ENCODE data around the gene P2RY13.

P2RY13 gene

DNA sequence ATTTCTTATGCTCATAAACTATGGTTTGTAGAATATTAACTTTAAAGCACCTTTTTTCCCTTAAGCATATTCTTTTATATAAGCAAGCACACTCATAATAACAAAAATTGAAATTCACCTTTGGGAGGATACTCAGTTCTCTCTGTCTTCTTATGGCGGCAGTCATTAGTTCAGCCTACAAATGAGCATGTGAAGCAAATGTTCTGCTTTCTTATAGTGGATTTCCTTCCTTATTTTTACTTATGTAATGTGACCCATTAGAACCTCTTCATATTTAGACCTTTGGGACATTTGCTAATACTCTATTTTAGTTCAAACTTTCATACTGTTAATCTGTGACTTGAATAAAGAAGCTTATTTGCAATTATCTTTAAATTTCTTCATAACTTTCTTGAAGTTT is at the start of gene P2RY13:
P2RY13 (minus strand) TSS at position 187 of the 400 bp plus-strand sequence; CDS start at position 166, 21 bp downstream.
- DNase-seq = no peak

DNA sequence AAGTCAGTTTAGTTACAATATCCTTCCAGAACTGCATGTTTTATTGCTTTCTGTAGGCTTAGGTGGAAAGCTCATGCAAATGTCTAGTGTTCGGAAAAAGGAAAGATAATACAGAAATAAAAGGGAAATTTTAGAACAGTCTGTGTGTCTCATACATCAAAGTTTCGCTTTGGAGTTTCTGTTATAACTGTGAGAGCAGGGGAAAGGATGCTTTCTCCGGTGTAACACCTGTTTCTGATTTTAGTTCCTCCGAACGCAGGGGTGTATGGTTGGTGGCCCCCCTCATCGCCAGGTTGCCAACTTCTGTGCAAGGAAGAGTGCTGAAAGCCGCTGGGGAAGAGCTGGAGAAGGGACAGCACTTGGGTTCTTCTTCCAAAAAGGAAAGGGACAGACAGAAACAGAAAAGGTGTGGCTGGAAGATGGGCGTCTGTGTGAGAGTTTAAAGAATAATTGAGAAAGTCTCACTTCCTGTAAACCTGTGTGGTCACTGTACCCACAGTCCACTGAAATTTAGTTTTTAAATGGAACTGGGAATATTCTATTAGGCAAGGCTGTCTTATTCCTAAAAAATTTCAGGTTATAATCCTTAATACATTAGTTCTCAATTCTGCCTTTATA is 48.5 kb upstream of the P2RY13 start:
- no peak for DNase-seq

DNA sequence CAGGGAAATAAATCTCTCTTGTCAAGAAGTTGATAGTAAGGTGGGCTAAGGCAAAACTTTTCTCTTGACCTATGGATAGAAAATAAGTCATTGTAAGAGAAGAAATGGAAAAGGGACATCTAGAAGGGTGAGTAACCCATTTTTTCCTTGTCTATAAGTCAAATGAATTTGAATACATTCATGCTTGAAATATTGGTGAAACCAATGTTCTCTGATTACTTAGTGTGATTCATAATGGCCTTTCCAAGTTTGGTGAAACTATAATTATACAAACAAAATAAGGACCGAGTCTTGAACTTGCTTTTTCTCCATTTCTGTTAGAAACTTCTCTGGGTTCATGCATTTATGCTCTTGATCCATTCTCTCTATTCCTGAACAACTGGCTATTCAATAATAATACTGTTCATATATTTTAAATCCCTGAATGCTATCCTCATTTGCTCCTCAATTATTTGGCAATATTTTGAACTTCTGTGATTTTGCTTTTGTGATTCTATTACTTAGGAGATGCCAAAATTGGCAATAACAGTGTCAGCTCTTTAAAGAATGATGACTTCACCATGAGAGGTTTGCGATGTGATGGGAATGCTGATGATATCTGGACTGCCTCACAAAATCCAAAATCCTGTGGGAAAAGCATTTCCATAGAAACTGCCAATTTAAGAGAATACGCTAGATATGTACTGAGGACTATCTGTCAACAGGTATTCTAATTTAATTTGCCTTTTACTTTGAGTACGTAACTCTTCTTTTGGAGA is 42.9 kb upstream of the P2RY13 start:
- DNase-seq = no peak

DNA sequence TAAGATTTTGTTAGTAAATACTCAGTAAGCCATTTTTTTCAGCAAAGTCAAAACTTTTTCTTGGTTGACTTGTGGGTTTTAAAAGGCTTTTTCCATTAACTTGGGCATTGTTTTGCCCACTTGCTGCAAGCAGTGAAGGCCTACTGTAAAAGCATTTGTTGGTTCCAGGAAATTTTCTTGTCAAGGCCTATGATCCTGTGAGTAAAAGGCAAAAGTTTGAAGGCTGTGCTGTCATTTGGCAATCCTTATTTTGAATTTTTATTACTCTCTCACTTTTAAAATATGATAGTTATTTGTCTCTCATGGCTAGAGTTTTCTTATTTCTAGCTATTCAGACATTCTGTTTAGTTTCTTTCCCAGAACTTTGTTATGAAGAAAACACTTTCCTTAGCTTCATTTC is 42.2 kb upstream of the P2RY13 start:
- no peak for DNase-seq

DNA sequence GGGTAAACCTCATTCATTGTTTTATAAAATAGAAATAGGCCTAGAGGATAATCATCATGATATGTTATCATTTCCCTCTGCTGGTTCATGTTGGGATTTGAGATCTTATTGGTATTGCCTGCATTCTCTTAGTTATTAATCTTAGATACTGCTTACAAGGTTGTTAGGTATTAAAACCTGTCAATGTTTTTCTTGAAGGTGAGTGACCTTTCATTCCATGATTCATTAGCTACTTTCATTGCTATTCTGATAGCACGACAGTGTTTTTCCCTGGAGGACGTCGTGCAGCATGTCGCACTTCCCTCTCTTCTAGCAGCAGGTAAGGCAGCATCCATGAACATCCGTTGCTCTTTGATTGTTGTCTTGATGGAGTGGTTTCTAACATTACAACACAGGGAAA is 38.1 kb upstream of the P2RY13 start:
- DNase-seq = no peak

DNA sequence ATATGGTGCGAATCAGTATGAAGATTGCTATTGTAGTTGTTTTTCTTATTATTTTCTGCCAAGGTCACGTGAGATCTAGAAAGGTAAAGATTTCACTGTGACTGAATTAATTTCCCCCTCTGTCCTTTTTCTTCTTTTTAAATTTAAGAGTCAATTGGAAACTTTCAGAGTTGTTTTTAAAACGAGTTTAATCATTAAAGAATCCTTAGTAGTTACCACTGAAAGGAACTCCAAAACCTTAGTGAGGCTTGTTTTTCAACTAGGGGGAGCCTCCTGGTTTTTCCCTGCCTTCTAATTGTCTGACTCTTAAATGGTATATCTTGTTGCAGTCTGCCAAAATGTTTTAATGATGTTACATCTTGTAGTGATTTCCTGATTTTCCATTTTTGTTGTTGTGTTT is 37.6 kb upstream of the P2RY13 start:
- DNase-seq = no peak

DNA sequence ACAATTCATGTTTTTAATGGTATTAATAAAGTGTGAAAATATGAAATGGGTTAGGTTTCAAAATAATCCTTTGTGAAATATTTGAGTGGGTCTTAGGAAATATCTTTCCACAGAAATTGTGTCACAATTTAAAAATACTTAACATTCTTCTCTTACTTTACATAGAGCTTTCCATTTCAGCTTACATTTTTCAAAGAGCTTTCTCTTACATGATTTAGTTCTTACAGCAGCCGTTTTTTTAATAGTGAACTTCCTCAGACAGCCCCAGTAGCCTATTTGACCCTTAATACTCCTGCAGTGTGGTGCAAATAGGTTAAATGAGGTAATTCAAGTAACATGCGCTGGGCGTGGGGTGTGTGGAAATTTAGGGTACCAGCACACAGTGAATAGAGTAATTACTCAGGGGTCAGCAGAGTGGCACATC is 33.4 kb upstream of the P2RY13 start:
- no peak for DNase-seq

DNA sequence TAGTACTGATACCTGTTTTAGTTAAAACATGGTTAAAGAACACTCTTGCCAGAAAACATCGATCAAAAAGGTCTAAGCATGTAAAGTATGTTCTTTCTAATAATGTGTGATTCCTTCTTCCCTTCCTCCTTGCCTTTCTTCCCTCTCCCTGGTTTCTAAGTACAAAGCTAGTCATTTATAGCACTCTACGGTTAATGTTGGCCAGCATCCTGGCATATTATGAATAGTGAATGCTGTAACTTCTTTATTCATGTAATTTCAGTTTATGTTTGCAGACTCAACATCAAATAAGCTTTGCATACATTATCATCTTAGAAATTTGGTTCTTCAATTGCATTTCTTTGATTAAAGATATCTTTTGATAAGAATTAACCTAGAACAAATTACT is 28.1 kb upstream of the P2RY13 start:
- DNase-seq = no peak

DNA sequence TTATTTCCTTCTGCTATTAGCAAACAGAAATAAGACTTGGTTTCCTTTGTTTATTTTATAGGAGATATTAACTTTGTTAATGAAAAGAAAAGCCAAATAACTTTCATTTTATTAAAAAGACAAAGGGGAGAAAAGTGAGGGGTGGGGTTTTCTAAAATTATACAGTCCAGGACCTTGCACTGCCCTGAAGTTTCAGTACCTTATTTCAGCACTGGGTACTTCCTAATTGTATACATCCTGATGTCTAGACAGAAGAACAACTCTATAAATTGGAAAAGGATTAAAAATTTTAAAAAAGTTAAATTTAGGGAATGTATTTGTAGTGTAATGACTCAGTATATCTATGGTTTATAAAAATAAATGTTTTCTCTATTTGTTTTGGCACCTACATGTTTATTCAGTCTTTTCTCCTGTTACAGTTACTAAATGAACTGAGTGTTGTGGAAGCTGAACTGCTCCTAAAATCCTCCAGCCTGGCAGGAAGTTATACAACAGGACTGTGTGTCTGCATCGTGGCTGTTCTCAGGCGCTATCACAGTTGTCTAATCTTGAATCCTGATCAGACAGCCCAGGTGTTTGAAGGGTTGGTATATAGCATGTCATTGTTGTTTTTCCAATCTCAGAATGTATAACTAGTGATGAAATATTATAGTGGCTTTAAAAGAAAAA is 27.6 kb upstream of the P2RY13 start:
- DNase-seq = no peak

DNA sequence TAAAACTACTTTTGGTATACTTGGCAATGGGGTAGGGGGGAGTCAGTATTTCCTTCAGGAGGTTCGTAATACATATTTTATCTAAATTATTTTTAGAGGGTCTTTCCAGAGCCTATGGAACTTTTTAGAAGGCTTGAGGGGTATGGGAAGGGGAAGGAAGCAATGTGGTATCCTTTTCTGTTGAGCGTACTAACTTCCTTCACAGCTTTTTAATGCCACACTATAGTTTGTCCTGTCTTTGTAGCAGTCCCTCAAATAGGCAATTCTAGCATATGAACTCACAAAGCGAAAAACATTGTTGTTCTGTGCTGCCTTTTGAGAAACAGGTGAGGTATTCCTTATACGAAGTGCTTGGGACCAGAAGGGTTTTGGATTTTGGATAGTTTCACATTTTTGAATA is 22.3 kb upstream of the P2RY13 start:
- DNase-seq = no peak

DNA sequence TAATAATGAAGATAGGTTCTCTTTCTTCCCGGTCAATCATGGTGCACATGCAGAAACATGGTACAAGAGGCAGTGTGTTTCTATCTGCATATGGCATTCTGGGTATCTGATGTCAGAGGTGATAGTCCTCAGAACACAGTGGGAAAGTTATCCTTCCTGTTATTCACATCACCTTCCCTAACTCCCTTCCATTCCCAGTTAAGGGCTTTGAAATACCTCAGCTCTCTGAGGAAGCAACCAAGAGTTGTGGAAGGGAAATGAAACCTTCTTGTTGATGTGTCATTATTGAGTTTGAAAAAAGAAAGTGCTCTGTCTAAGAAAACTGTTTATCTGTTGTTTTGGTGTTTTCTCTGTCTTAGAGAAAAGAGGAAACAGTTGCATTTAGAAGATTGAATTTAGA is 21.9 kb upstream of the P2RY13 start:
- DNase-seq = no peak

DNA sequence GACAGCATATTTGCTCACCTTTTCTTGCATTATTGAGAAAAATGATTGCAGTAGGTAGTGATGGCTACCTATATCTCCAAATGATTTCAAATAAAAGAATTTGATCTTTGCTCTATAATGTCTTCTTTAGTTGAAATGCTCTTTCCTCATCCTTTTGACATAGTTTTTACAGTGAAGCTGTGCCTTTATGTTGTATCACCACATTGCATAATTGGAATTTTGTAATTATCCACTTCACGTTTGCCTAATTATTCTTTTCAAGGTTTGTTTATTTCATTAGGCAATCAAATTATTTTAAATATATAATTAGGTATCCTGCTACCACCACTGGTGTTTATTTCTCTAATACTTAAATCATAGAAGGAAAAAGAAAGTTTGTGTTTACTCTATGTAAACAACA is 21.3 kb upstream of the P2RY13 start:
- no peak for DNase-seq

DNA sequence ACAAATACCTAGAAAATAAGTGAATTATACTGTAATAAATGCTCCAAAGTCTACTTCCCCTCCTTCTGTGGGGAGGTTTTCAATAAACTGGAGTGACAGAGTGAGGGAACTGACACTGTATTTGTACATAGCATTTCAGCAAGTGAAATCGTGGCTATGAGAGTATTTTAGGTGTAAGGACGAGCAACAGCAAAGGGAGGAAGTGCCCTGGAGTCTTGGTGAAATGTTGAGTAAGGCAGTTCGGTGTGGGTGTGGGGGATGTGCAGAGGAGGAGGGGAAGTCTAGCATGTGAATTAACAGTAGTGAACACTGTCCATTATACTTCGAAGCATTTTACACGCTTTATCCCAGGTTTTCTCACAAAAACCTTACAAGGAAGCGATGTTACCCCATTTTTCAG is 18.1 kb upstream of the P2RY13 start:
- no peak for DNase-seq

DNA sequence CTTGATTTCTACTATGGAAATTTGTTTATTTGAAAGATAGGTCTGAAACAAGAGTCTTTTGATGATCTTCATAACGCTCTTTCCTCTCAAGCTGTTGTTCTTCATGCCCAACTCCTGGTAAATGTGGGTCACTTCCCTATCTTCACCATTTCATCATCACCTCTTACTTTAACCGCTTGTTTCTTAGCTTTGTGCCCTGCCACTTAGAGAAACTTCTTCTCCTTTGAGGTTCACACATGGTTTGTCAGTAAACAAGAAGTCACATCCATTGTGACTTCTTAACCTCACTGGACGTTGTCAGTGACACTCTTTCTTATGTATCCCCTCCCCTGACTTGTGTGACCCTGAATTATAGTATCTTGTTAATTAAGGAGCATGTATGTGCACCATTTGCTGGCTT is 16.9 kb upstream of the P2RY13 start:
- DNase-seq = no peak

DNA sequence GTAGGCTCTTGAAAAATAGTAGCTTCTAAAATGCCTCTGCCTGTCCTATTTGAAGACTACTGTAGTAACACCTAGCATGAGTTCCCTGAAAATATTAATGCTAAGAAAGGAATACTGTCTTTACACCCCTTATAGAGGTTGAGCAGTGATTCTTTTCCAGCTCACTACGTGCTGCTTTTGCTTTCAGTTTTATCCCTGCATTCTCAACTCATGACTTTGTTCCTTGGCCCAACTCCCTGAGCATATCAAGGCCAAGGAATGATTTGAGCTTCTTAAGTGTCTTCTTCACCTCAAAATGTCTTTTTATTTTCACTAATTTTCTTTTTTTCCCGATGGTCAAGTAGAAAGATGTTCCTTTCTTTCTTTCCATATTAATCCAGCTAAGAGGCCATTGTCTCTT is 16.5 kb upstream of the P2RY13 start:
- no peak for DNase-seq

DNA sequence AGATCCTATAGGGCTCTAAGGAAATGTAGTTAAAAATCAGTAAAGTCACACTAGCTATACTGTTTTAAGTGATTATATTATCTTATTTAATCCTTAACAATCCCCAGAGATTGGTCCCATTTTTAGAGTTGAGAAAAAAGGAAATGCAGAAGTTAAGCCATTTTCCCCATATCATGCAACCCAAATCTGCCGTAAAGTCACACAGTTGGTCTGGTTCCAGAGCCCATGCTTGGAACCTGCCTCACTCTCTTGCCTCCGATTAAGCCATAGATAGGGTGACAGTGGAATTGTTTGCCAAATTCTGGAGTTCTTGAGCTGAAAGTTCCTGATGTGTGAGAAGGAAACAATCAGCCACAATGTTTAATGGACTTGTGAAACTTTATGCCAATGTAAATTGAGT is 2.3 kb upstream of the P2RY13 start:
- no peak for DNase-seq

DNA sequence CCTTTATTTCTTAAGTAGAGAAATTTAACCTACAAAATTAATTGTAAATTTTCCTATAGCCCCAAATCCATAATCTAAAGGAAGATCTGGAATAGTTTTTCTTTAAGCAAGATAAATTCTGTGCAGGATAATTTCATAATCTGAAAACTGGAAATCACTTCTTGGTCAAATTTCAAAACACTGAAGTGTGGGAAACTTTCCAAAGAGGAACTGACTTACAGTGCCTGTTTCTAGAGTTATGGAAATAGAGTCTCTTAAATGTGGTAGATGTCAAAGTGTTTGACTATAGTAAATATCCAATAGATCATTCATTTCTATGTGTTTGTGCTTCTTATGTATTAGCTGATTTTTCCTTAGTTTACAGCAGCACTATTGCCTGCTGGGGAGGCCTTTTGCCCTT is 1.6 kb upstream of the P2RY13 start:
- no peak for DNase-seq

DNA sequence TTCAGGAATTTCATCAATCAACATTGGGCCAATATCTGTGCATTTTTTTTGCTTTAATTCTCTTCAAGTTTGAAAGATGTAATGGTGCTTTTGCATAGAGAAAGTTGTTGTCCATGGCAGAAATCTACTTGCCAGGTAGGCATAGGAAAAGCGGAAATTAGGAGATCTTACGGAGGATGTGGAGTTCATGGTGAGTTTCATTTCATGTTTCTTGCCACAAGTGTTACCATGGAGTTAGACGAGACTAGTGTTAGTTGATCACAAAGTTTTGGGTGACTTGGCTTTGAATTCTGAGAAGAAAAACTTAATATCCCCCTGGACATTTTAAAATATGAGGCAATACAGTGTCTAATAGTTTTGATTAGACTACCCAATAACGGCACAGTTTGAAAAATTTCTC is 1.0 kb upstream of the P2RY13 start:
- no peak for DNase-seq

DNA sequence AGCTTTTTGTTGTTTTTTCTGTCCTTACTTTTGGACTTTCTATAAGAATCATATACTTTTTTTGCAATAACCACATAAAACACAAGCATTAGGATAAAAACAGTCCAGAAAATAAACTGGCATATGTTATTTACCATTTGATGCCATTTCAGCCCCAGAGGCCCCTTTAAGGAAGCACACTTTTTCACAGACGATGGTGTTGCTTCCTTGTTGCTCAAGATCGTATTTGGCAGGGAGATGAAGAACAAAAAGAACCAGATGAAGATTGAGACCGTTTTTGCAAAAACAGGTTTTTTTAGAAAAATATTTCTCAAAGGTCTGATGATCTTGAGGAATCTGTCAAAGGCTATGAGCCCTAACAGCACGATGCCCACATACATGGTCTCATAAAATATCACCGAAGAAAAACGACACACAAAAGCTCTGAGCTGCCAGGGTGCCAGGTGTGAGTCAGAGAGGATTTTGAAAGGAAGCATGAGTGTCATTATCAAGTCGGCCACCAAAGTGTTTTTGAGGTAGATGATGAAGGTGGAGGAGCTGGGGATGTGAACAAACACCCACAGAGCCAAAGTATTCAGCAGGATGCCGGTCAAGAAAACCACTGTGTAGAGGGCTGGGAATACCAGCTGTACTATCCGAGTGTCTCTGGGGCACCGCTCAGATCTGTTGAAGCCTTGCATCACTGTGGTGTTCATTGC is 902 bp downstream of the P2RY13 start:
- DNase-seq = no peak

DNA sequence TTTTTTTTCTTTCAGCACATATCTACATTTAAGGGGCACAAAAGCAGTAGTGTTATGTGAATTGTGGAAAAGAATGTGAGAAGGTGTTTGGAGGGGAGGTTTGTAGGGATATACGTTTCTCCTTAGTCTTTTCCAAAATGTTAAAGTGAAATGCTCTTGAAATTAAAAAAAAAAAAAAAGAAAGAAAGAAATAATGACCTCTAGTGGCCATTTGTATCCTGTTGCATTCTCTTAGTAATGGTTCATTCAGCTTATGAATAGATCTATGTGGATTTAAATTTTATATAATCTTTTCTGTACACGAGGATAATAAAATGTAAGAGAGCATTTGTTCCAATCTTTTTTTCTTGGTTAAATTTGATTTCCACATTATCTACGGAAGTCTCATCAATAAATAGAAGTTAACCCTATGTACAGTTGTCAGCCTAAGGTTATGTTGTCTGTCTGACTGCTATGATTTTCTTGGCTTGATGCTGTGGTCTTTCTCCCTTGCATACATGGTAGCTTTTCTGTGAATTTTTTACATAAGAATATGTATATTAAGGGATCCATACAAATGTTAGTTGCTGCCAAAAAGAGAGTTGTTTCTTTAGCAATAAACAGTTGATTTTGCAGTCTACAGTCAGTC is 1.7 kb downstream of the P2RY13 start:
- no peak for DNase-seq

DNA sequence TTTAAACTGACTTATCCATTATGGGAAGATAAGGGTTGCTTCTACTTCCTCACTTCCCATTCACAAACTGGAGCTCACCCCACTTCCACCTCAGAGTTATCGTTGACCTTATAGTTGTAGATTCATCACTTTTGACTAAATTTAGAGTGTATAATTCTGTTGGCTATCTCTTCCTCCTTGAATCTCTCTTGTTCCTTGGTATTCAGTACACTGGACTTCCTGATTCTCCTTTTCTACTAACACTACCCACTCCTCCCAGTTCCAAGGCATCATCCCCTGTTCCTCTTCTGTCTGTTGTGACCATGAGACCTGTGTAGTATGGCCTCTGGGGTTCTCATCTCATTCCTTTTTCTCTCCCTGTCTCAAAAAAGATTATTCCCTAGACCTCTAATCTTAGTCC is 6.8 kb downstream of the P2RY13 start:
- no peak for DNase-seq

DNA sequence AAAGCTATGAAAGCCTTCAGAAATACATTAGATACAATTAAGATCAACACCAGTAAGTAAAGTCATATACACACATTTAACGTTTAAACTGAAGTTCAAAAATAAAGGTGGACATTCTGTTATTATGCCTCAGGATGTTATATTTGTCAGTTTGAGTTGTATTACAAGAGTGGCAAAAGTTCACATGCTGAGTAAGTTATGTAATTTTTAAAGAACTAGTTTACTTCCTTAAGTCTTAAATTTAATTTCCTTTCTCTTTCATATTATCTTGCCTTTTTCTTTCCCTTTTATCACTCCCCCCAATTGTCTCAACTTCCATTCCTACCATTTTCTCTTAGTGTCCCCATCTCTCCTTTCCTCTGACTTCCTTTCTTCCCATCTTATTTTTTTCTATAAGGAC is 7.8 kb downstream of the P2RY13 start:
- DNase-seq = no peak

DNA sequence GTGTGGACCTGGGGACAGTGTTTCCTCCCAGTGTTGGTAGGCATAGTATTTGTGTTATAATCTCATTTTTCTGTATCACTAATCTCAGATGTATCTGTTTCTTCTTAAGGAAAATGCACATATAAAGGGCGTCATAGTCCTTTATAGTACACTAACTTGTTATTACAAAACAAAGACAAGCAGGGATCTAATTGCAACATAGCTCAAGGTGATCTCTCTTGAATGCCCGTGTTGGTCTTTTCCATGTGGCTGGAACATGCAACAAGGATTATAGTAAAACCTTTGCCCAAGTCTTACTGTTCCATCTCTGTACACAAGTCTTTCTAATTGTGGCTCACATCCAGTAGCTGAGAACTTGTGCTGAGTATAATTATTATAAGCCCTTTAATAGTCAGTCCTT is 9.2 kb downstream of the P2RY13 start:
- no peak for DNase-seq

Measured in NCI-H1092 treated with DMSO at 0.1 percent for 48 hours (cell line).